Lower leg skin (tissue), 3 donors: ENCODE measurements around the gene DDX47.

Source experiments
- CTCF ChIP-seq, 3 donors: fragments of 450-650 bp; IDR thresholded peaks; one replicate each; pipeline ENCODE4 v1.5.1; 2016; ENCODE audit warnings: antibody characterized with exemption in 3 of 3, mild to moderate bottlenecking in 3 of 3, moderate library complexity in 2 of 3
- POLR2A ChIP-seq, 2 donors: fragments of 450-650 bp; IDR thresholded peaks; one replicate each; pipeline ENCODE4 v1.6.1; 2016 to 2017; ENCODE audit warnings: antibody characterized with exemption in 2 of 2, mild to moderate bottlenecking in 1 of 2, moderate library complexity in 1 of 2

DNA sequence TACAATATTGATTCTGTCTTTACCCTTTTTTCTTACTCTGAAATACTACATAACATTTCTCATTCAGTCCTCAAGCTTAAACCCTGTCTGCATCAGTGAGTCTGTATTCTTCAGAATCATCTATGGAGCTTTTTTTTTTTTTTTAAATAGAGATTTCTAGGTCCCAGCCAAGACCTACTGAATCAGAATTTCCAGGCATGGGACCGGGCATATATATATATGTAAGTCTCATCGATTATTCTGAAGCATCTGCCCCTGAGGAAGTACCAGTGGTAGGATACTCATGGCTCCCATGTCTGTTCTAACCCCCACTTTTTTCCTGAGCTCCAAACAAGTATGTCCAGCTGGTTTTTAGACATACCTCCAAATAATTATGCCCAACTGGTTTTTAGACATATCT lies 6.1 kb downstream of the DDX47 start:
- no peak for TF ChIP-seq CTCF (IDR thresholded peaks at IDR 0.05)
- TF ChIP-seq POLR2A (IDR thresholded peaks at IDR 0.05): no peak
